ENCODE data around the gene IFI27L2. TPM values are rescaled to one million over a fixed set of nuclear protein-coding genes. Genes with fewer than 3 reads are reported as not detected.

Gene IFI27L2
- polyA plus RNA-seq, 1 donor from 2014 or later: 23.7 TPM

DNA sequence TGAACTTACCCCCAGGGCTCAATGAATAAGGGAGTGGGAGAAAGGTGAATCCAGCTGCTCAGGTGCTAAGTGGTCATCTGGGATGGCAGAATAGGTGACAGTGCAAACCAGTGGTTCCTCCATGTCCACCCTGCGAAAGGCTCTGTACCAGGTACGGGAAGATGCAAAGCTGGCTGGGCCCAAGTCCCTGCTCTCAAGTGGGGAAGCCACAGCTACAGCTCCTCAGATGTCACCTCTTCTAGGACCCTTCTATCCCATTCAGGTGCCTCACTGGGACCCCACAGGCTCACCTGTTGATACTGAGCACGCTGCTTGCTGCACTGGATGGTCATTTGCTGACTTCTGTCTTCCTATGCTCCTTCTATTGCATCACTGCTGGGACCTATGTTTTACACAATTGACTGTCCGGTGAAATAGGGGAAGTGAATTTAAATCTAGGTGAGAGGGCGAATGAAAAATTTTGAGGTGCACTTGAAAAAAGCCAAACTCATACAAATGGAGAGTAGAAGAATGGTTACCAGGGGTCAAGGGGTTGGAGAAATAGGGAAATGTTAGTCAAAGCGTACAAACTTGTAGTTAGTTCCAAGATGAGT lies 24.4 kb upstream of the IFI27L2 start:
- TF ChIP-seq TAF1 (IDR thresholded peaks at IDR 0.05; ENCODE audit: low read depth): no peak
- TF ChIP-seq POLR2AphosphoS5 (IDR thresholded peaks at IDR 0.05): no peak
- TF ChIP-seq SMC3 (conservative IDR thresholded peaks at IDR 0.05; ENCODE audit: poor library complexity): no peak
- no peak for TF ChIP-seq EP300 (conservative IDR thresholded peaks at IDR 0.05; ENCODE audit: poor library complexity, severe bottlenecking)
- TF ChIP-seq EZH2 (IDR thresholded peaks at IDR 0.05; ENCODE audit: borderline replicate concordance, insufficient read depth, low read length, poor library complexity, severe bottlenecking): no peak
- no peak overlapping the region for H3K27ac ChIP-seq (ENCODE audit: low read length)
- no peaks in the 10 kb centered on the region for H3K79me2 ChIP-seq (replicated peaks; ENCODE audit: insufficient read depth, low read length)
- H3F3A ChIP-seq (ENCODE audit: insufficient read depth, low read length, poor library complexity, severe bottlenecking): no peaks in the 10 kb centered on the region
- no peaks in the 10 kb centered on the region for H3K27me3 ChIP-seq (ENCODE audit: insufficient read depth, low read depth, low read length)
- H4K20me1 ChIP-seq (ENCODE audit: insufficient read depth): no peaks in the 10 kb centered on the region
- no peaks in the 10 kb centered on the region for H3K36me3 ChIP-seq (ENCODE audit: insufficient read depth, low read length)
- H3K9ac ChIP-seq (ENCODE audit: low read length): no peak overlapping the region
- H3K9me3 ChIP-seq (ENCODE audit: low read length): no peaks in the 10 kb centered on the region
- no peaks in the 10 kb centered on the region for H3K9me2 ChIP-seq (ENCODE audit: insufficient read depth, low read length)
- no peak overlapping the region for H3K4me2 ChIP-seq (ENCODE audit: low read length)
- no peak overlapping the region for H3K4me3 ChIP-seq (ENCODE audit: low read length)
- H2AFZ ChIP-seq (ENCODE audit: low read depth, low read length): no peak overlapping the region

DNA sequence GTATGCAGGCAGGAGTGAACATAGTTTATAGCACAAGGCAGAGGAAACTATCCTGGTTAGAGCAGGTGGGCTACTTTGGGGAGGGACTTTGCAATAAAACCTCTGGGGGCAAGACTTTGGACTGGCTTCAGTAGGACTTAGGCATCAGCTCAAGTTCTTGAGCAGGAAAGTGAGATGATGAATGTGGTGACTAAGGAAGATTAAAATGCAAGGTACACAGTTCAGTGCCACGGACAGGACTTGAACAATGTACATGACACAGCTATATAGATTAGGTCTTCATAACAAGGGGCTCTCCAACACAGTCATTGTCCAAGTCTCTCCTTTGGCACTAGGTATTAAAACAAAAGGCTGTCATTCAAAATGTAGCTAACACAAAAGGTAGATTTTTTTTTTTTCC lies 23.3 kb upstream of the IFI27L2 start:
- Histone ChIP-seq H4K20me1 (ENCODE audit: insufficient read depth) (no peaks in the 10 kb centered on the region), H3K36me3 (ENCODE audit: insufficient read depth, low read length) (no peaks in the 10 kb centered on the region), H3K9ac (ENCODE audit: low read length) (no peak overlapping the region), H3K4me2 (ENCODE audit: low read length) (no peak overlapping the region), H3F3A (ENCODE audit: insufficient read depth, low read length, poor library complexity, severe bottlenecking) (no peaks in the 10 kb centered on the region), H3K9me2 (ENCODE audit: insufficient read depth, low read length) (no peaks in the 10 kb centered on the region), H3K27me3 (ENCODE audit: insufficient read depth, low read depth, low read length) (no peaks in the 10 kb centered on the region), H3K27ac (ENCODE audit: low read length) (no peak overlapping the region), H3K79me2 (replicated peaks; ENCODE audit: insufficient read depth, low read length) (no peaks in the 10 kb centered on the region), H3K9me3 (ENCODE audit: low read length) (no peaks in the 10 kb centered on the region), H3K4me3 (ENCODE audit: low read length) (no peak overlapping the region), H2AFZ (ENCODE audit: low read depth, low read length) (no peak overlapping the region)
- no peak for TF ChIP-seq MXI1 (conservative IDR thresholded peaks at IDR 0.05; ENCODE audit: poor library complexity, severe bottlenecking)
- TF ChIP-seq EZH2 (IDR thresholded peaks at IDR 0.05; ENCODE audit: borderline replicate concordance, insufficient read depth, low read length, poor library complexity, severe bottlenecking): no peak
- TF ChIP-seq SMC3 (conservative IDR thresholded peaks at IDR 0.05; ENCODE audit: poor library complexity): no peak
- TF ChIP-seq TAF1 (IDR thresholded peaks at IDR 0.05; ENCODE audit: low read depth): no peak
- TF ChIP-seq, protein P1, sequence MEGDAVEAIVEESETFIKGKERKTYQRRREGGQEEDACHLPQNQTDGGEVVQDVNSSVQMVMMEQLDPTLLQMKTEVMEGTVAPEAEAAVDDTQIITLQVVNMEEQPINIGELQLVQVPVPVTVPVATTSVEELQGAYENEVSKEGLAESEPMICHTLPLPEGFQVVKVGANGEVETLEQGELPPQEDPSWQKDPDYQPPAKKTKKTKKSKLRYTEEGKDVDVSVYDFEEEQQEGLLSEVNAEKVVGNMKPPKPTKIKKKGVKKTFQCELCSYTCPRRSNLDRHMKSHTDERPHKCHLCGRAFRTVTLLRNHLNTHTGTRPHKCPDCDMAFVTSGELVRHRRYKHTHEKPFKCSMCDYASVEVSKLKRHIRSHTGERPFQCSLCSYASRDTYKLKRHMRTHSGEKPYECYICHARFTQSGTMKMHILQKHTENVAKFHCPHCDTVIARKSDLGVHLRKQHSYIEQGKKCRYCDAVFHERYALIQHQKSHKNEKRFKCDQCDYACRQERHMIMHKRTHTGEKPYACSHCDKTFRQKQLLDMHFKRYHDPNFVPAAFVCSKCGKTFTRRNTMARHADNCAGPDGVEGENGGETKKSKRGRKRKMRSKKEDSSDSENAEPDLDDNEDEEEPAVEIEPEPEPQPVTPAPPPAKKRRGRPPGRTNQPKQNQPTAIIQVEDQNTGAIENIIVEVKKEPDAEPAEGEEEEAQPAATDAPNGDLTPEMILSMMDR (IDR thresholded peaks at IDR 0.05; ENCODE audit: poor library complexity, severe bottlenecking): no peak
- TF ChIP-seq EP300 (conservative IDR thresholded peaks at IDR 0.05; ENCODE audit: poor library complexity, severe bottlenecking): no peak
- TF ChIP-seq, protein P2, sequence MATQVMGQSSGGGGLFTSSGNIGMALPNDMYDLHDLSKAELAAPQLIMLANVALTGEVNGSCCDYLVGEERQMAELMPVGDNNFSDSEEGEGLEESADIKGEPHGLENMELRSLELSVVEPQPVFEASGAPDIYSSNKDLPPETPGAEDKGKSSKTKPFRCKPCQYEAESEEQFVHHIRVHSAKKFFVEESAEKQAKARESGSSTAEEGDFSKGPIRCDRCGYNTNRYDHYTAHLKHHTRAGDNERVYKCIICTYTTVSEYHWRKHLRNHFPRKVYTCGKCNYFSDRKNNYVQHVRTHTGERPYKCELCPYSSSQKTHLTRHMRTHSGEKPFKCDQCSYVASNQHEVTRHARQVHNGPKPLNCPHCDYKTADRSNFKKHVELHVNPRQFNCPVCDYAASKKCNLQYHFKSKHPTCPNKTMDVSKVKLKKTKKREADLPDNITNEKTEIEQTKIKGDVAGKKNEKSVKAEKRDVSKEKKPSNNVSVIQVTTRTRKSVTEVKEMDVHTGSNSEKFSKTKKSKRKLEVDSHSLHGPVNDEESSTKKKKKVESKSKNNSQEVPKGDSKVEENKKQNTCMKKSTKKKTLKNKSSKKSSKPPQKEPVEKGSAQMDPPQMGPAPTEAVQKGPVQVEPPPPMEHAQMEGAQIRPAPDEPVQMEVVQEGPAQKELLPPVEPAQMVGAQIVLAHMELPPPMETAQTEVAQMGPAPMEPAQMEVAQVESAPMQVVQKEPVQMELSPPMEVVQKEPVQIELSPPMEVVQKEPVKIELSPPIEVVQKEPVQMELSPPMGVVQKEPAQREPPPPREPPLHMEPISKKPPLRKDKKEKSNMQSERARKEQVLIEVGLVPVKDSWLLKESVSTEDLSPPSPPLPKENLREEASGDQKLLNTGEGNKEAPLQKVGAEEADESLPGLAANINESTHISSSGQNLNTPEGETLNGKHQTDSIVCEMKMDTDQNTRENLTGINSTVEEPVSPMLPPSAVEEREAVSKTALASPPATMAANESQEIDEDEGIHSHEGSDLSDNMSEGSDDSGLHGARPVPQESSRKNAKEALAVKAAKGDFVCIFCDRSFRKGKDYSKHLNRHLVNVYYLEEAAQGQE (IDR thresholded peaks at IDR 0.05; ENCODE audit: borderline replicate concordance): no peak
- no peak for TF ChIP-seq RAD21 (conservative IDR thresholded peaks at IDR 0.05)
- no peak for TF ChIP-seq POLR2AphosphoS5 (IDR thresholded peaks at IDR 0.05)

All from neural cell (in vitro differentiated cells).